ENCODE results near the gene TSHZ2.

TSHZ2 gene

DNA sequence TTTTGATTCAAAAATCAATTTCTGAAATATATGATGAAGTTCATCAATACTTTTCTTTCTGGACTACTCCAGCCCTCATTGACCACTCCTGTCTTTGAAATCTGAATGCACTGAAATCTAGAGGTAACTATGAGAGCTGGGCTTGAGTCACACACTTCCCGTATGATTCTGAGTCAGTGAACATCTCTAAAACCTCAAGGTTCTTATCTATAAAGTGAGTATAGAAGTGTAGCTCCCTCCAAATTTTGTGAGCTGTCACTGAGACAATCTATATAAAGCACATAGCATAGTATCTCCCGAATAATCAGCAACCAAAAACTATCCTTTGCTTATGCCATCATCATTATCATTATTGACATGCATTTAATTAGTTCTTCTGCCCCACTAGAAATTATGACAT, 182.4 kb downstream of the TSHZ2 start:
- peaks cover 4% of the 10 kb centered on the region for H3K27me3 Mint-ChIP-seq
- peaks cover 4% of the 10 kb centered on the region for H3K36me3 Mint-ChIP-seq (ENCODE audit: low read depth)
- H3K9me3 Mint-ChIP-seq: peaks cover 8% of the 10 kb centered on the region
- peak overlapping the region; percentile 41 for H3K4me3 Mint-ChIP-seq
- DNase-seq: no peak
- peaks cover 49% of the 10 kb centered on the region for H3K4me1 Mint-ChIP-seq (ENCODE audit: low read depth)
- H3K27ac Mint-ChIP-seq: peak overlapping the region; percentile 83

DNA sequence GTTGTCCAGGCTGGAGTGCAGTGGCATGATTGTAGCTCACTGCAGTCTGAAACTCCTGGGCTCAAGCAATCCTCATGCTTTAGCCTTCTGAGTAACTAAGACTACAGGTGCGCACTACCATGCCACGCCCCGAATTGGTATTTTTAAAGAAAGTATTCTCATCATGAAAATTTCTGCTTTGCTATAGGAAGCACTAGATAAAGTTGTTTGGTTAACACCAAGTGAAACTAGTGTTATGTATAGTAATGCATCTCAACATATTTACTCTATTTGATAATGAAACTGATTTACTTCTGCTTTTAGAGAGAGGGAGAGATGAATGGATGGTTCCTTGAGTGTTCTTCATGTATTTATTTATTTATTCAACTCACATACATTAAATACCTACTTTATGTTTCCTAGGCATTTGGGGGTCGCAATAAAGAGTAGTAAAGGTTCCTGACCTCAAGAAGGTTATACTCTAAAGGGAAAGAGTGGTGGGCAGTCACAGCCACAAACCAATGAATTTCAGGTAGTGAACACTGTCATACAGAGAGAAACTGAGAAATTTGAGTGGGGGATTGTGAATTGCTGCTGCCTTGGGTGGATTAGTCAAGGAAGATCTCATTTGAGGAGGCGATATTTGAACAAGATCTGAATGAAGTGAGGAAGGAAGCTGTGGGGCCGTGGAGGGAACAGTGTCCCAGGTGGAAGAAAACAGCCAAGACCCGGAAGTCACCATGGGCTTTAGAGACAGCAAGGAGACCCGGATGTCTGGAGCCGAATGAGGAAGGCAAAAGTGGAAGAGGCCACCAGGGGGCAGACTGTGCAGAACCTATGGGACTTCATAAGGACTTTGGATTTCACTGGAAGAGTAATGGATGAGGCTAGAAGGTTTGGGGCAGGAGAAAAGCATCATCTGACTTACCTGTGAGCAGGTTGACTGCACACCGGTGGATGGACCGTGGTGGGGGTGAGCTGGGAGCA, 185.6 kb downstream of the TSHZ2 start:
- Mint-ChIP-seq H3K36me3 (ENCODE audit: low read depth) (peaks cover 4% of the 10 kb centered on the region), H3K4me3 (no peak overlapping the region), H3K4me1 (ENCODE audit: low read depth) (peaks cover 49% of the 10 kb centered on the region), H3K9me3 (peaks cover 8% of the 10 kb centered on the region), H3K27me3 (no peaks in the 10 kb centered on the region), H3K27ac (peak overlapping the region; percentile 34)
- peak; percentile 62 for DNase-seq

DNA sequence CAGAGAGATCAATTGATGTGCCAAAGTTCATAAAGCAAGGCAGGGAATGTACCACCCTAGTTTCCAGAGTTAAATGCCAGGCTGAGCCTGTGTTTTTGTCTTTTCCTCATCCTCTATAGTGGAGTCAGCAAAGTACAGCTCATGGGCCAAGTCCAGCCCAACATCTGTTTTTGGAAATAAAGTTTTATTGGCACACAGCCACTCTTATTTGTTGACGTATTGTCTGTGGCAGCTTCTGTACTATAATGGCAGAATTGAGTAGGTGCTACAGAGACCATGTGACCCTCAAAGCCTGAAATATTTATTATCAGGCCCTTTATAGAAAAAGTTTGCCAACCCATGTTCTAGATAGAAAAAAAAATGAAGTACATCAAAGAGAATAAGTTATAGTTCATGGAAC, 187.0 kb downstream of the TSHZ2 start:
- Mint-ChIP-seq H3K27ac (no peak overlapping the region), H3K4me1 (ENCODE audit: low read depth) (peaks cover 39% of the 10 kb centered on the region), H3K36me3 (ENCODE audit: low read depth) (peaks cover 4% of the 10 kb centered on the region), H3K9me3 (peaks cover 8% of the 10 kb centered on the region), H3K4me3 (no peak overlapping the region), H3K27me3 (no peaks in the 10 kb centered on the region)
- no peak for DNase-seq

DNA sequence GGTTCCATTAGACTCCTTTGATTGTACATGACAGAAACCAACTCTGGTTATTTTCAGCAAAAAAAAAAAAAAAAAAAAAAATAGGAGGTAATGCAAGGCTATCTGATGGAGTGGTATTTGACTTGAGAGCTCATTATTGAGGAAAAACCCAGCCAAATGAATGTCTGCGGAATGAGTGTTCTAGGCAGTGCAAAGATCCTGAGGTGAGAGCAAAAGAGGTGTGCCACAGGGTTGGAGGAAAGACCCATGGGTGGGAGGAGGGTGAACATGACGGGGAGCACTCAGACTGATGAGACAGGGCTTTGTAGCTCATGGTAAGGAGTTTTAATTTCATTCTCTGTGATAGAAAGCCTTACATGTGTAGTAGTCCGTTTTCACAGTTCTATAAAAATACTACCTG, 188.9 kb downstream of the TSHZ2 start:
- Mint-ChIP-seq H3K36me3 (ENCODE audit: low read depth) (peaks cover 3% of the 10 kb centered on the region), H3K4me3 (no peak overlapping the region)
- DNase-seq: no peak

DNA sequence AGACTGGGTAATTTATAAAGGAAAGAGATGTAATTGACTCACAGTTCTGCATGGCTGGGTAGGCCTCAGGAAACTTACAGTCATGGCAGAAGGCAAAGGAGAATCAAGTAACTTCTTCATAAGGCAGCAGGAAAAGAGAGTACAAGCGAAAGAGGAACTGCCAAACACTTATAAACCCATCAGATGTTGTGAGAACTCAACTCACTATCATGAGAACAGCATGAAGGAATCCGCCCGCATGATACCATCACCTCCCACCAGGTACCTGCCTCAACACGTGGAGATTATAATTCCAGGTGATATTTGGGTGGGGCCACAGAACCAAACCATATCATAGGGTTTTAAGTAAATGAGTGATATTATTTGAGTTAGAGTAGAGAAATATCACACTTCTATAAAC, 189.3 kb downstream of the TSHZ2 start:
- no peak for DNase-seq
- peak overlapping the region; percentile 34 for H3K27ac Mint-ChIP-seq
- H3K36me3 Mint-ChIP-seq (ENCODE audit: low read depth): peaks cover 3% of the 10 kb centered on the region
- peaks cover 2% of the 10 kb centered on the region for H3K27me3 Mint-ChIP-seq
- H3K9me3 Mint-ChIP-seq: peaks cover 8% of the 10 kb centered on the region
- H3K4me3 Mint-ChIP-seq: no peak overlapping the region
- H3K4me1 Mint-ChIP-seq (ENCODE audit: low read depth): peaks cover 27% of the 10 kb centered on the region

More for the DNA sequence above, 188.9 kb downstream of the TSHZ2 start:
- Mint-ChIP-seq H3K4me1 (ENCODE audit: low read depth) (peaks cover 27% of the 10 kb centered on the region), H3K27ac (peak overlapping the region; percentile 34), H3K9me3 (peaks cover 8% of the 10 kb centered on the region), H3K27me3 (peaks cover 2% of the 10 kb centered on the region)

DNA sequence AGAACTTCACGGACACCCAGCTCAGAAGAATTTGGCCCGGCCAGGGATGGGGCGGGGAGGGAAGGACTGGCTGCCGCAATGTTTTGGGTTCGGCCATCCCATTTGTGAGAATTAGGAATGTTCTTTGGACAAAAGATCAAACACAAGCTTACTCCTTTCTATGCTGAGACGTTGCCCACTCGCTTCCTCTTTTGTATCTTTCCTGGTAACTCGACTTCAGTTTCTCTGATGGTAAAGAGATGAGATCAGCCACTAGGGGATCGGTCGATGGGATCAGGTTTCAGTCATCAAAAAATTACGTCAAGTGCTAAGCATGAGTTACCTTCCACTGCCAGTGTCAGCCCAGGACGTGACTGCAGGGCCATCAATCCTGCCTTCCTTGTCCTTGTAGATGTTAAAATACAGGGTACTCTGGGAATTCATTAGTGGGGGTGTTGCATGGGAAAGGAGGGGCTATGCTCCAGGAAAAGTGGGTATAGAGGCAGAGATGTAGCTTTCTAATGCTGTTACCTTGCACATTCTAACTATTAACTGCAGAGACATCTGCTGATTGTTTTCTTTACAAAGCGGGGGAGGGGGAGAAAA, 190.2 kb downstream of the TSHZ2 start:
- Mint-ChIP-seq H3K36me3 (ENCODE audit: low read depth) (peaks cover 3% of the 10 kb centered on the region), H3K27me3 (peaks cover 2% of the 10 kb centered on the region), H3K4me1 (ENCODE audit: low read depth) (peaks cover 24% of the 10 kb centered on the region), H3K4me3 (no peak overlapping the region), H3K9me3 (peaks cover 8% of the 10 kb centered on the region), H3K27ac (peak overlapping the region; percentile 3)
- DNase-seq: no peak

DNA sequence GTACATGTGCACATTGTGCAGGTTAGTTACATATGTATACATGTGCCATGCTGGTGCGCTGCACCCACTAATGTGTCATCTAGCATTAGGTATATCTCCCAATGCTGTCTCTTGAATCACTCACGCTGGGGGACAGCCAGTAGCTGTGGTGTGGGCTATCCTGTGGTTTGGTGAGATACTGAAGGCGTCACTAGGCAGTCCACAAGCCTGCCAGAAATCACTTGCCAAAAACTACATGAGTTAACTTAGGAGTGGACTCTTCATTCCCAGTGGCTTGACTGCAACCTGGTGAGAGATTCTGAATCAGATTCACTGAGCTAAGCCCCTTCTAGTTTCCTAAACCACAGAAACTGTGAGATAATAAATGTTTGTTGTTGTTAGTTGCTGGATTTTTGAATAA, 191.3 kb downstream of the TSHZ2 start:
- Mint-ChIP-seq H3K27me3 (peaks cover 6% of the 10 kb centered on the region), H3K4me3 (no peak overlapping the region), H3K4me1 (ENCODE audit: low read depth) (peaks cover 14% of the 10 kb centered on the region), H3K9me3 (no peaks in the 10 kb centered on the region), H3K27ac (no peak overlapping the region), H3K36me3 (ENCODE audit: low read depth) (no peaks in the 10 kb centered on the region)
- DNase-seq: no peak

DNA sequence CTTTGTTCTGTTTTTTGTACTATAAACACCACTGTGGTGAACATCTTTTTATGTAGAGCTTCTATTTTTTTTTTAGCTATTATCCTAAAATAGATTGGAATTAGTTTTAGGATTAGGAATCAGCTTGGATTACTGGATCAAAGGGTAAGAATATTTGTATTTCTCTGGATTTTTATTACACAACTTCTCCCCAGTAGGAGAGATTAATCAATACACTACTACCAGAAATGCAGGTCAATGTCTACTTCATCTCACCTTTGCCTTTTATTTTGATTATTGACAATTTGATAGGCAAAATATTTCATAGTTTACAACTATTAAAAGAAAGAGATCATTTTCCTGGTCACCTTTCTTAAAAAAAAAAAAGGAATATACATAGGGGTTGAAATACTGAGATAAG, 191.9 kb downstream of the TSHZ2 start:
- no peak for DNase-seq
- Mint-ChIP-seq H3K9me3 (no peaks in the 10 kb centered on the region), H3K27ac (no peak overlapping the region), H3K4me1 (ENCODE audit: low read depth) (peaks cover 13% of the 10 kb centered on the region), H3K36me3 (ENCODE audit: low read depth) (no peaks in the 10 kb centered on the region), H3K4me3 (no peak overlapping the region), H3K27me3 (peaks cover 6% of the 10 kb centered on the region)

DNA sequence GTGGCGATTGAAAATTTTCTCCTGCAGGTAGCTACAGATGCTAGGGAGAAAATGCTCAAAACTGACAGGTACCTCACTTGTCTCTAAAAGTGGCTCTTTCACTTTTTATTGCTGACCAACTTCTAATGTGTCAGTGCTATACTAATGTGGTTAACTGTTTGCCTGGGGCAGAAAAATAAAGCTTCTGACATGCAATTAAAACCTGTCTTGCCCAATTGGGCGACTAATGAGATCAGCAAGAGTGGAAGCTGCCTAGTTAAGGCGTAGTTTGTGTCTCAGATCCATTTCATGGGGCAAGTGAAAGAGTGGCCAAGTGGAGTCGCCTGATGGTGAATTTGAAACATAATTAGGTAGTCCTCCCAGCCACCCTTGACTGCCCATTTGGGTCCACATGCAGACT, 193.3 kb downstream of the TSHZ2 start:
- Mint-ChIP-seq H3K4me3 (no peak overlapping the region), H3K9me3 (no peaks in the 10 kb centered on the region), H3K27me3 (peaks cover 10% of the 10 kb centered on the region), H3K27ac (no peak overlapping the region), H3K36me3 (ENCODE audit: low read depth) (no peaks in the 10 kb centered on the region), H3K4me1 (ENCODE audit: low read depth) (peaks cover 14% of the 10 kb centered on the region)
- DNase-seq: no peak

DNA sequence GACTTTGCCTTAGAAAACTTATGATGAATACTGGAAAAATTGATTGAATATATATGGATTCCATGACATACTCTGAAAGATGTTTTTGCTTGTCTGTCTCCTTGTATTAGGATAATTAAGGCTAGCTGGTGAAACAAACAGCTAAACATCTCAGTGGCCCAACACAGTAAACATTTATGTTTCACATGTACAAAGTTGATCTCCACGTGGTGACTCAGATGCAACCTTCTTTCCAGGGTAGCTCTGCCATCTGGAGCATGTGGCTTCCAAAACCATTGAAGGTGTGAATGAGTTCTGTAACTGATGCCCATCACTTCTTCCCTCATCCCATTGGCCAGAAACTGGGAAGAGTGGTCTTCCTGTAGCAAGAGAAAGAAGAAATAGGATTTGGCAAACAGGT, 196.3 kb downstream of the TSHZ2 start:
- H3K27me3 Mint-ChIP-seq: peaks cover 10% of the 10 kb centered on the region
- no peak overlapping the region for H3K4me3 Mint-ChIP-seq
- peaks cover 9% of the 10 kb centered on the region for H3K4me1 Mint-ChIP-seq (ENCODE audit: low read depth)
- no peak for DNase-seq
- H3K27ac Mint-ChIP-seq: no peak overlapping the region
- no peaks in the 10 kb centered on the region for H3K36me3 Mint-ChIP-seq (ENCODE audit: low read depth)
- H3K9me3 Mint-ChIP-seq: no peaks in the 10 kb centered on the region

DNA sequence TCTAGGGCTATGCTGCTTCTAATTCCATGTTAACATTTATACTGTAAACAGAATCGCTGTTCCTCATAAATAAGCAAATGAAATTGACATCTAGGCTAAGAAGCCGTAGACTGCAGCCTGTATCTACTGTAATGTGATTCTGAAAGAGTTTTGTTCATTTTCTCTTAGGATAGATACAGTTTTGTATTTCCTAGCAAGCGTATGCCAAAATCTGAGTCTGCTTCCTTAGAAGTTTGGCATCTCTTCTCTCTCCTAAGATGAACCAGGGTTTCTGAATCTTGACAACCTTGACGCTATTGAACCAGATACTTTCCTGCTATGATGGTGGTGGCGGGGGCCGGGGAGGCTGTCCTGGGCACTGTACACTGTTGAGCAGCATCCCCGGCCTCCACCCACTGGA, 198.0 kb downstream of the TSHZ2 start:
- peaks cover 9% of the 10 kb centered on the region for H3K4me1 Mint-ChIP-seq (ENCODE audit: low read depth)
- H3K27me3 Mint-ChIP-seq: peaks cover 8% of the 10 kb centered on the region
- no peak overlapping the region for H3K27ac Mint-ChIP-seq
- H3K4me3 Mint-ChIP-seq: no peak overlapping the region
- H3K36me3 Mint-ChIP-seq (ENCODE audit: low read depth): no peaks in the 10 kb centered on the region
- DNase-seq: no peak
- H3K9me3 Mint-ChIP-seq: no peaks in the 10 kb centered on the region

DNA sequence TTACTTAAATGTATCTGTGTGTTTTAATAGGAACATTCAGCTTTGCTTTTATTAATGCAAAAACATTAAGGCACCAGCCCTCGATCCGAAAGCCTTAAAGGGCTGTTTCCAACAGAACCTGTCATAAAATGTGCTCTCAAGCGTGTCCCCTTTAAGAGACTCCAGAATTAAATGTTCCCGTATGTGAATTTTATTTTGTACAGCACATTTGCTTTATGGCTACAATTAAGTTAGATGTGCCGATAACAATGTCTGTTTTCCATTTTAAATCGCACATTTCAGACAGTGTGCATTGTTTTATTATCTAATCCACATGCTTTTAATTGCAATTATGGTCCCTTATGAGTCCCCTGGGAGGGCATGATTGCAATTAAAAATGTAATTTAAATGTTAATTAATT, 198.9 kb downstream of the TSHZ2 start:
- no peak overlapping the region for H3K4me3 Mint-ChIP-seq
- H3K27me3 Mint-ChIP-seq: peaks cover 13% of the 10 kb centered on the region
- peaks cover 9% of the 10 kb centered on the region for H3K4me1 Mint-ChIP-seq (ENCODE audit: low read depth)
- no peak overlapping the region for H3K27ac Mint-ChIP-seq
- DNase-seq: no peak
- H3K36me3 Mint-ChIP-seq (ENCODE audit: low read depth): no peaks in the 10 kb centered on the region
- H3K9me3 Mint-ChIP-seq: no peaks in the 10 kb centered on the region

DNA sequence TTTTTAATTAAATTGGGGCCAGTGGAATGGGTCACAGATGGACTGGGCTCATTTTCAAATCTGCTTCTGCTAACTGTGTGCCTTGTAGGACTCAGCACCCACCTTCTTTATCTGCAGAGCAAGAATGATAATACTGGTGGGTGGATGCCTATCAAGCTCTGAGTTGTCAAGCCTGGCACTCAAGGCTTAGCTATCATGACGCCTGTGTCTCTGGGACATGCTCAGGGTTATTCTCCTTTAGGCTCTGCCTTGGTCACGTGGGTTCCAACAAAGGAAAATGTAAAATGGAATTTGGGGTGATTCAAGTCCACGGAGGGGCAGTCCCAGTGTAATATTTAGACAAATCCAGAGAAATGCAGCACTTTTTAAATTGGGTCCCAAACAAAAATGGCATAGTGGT, 202.3 kb downstream of the TSHZ2 start:
- Mint-ChIP-seq H3K9me3 (no peaks in the 10 kb centered on the region), H3K4me1 (ENCODE audit: low read depth) (peaks cover 8% of the 10 kb centered on the region)

DNA sequence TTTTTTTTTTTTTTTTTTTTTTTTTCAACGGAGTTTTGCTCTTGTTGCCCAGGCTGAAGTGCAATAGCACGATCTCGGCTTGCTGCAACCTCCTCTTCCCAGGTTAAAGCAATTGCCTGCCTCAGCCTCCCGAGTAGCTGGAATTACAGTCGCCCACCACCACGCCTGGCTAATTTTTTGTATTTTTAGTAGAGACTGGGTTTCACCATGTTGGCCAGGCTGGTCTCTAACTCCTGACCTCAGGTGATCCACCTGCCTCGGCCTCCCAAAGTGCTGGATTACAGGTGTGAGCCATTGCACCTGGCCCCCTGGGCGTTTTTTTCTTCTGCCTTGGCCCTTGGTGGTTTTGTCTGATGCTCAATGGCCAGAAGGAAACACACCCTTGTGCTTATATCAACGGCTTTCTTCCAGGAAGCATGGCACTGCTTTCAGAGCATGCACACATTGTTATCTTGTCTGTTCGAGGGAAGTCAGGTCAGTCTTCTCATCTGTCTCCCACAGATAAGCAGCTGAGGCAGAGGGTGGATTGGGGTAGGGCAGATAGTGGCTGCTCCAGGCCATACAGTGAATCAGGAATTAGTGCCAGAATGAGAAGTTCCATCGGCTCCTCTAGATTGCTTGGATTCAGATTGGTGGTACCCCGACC, 203.1 kb downstream of the TSHZ2 start:
- Mint-ChIP-seq H3K36me3 (ENCODE audit: low read depth) (no peaks in the 10 kb centered on the region), H3K27me3 (peaks cover 9% of the 10 kb centered on the region), H3K4me1 (ENCODE audit: low read depth) (peaks cover 7% of the 10 kb centered on the region), H3K27ac (no peak overlapping the region), H3K4me3 (no peak overlapping the region), H3K9me3 (no peaks in the 10 kb centered on the region)
- DNase-seq: no peak

More for the DNA sequence above, 202.3 kb downstream of the TSHZ2 start:
- H3K27ac Mint-ChIP-seq: no peak overlapping the region
- no peak for DNase-seq
- H3K4me3 Mint-ChIP-seq: no peak overlapping the region
- peaks cover 9% of the 10 kb centered on the region for H3K27me3 Mint-ChIP-seq
- no peaks in the 10 kb centered on the region for H3K36me3 Mint-ChIP-seq (ENCODE audit: low read depth)

DNA sequence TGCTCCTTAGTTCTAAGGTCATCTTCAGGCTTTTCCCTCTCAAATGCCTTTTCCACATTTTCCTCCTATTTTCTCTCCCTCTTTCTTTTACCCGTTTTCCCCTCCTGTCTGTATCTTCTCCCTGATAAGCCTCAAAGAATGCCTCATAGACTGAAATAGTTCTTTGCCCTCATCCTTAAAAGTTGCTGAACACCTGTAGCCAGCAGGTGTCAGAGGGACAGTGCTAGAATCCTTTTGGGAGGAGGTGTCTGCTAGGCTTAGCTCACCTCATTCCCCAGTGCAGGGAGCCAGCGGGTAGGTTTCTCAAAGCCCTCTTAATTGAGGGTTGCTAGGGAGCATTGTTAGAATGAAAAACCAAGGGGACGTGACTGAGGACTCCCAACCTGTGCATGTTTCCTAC, 204.0 kb downstream of the TSHZ2 start:
- Mint-ChIP-seq H3K36me3 (ENCODE audit: low read depth) (no peaks in the 10 kb centered on the region), H3K27ac (no peak overlapping the region), H3K9me3 (no peaks in the 10 kb centered on the region), H3K27me3 (peaks cover 9% of the 10 kb centered on the region), H3K4me3 (no peak overlapping the region), H3K4me1 (ENCODE audit: low read depth) (peaks cover 7% of the 10 kb centered on the region)
- no peak for DNase-seq

All from activated T-cell treated with anti-CD3 and anti-CD28 coated beads, Interleukin-2, amount 50 U/mL, for 24 hours (primary cell).